Left renal pelvis (tissue), 4 donors: ENCODE measurements around the gene INO80C. TPM values are rescaled to one million over a fixed set of nuclear protein-coding genes. Genes with fewer than 3 reads are reported as not detected.

ENCODE experiments used
- DNase-seq, 4 donors: peaks; one replicate each; pipeline ENCODE4 v3.0.0-alpha.2; 2013; ENCODE audit warnings: low read depth in 4 of 4, low spot score in 3 of 4
- polyA plus RNA-seq, 4 donors: library from polyadenylated mRNA; unstranded; fragments of 120-200 nt; gene quantifications; one replicate each; pipeline ENCODE4 v1.2.1, GENCODE V29; 2013; ENCODE audit not compliant: insufficient read length in 4 of 4

Gene INO80C, protein sequence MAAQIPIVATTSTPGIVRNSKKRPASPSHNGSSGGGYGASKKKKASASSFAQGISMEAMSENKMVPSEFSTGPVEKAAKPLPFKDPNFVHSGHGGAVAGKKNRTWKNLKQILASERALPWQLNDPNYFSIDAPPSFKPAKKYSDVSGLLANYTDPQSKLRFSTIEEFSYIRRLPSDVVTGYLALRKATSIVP
- 10 to 100 TPM; 16.4 to 35.5 (median 26.0) TPM for polyA plus RNA-seq

DNA sequence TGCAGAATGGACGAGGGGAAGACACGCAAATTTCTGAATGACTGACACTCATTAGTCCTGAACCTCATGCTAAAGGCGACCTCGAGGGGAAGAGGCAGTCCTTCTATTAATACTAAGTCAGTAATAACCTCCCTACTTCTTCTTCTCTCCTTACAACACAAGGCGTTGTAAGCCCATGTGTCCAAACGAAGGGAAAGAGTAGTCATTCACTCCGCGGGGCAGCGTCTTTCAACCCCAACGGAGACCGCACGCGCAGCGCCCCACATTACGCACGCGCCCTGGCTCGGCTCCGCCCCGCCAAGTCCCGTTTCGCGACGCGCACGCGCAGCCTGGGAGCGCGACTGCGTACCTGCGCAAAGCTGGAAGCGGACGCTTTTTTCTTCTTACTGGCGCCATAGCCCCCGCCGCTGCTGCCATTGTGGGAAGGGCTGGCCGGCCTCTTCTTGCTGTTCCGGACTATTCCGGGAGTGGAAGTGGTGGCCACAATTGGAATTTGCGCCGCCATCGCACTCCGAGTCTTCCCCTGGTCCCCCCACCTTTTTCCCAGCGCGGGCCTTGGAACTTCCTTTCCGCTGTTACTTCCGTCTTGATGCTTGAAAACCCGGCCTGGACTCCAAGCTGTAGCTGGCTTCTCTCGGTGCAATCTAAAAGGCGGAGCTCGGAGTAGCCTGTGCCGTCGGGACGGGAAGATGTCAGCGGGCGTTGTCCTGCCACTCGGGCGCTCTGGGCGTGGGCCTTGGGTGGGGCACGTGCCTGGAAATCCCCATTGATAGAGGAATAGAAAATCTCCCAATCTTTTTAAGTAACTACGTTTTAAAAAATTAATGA is at the start of gene INO80C:
INO80C (minus strand) TSS at position 591 of the 828 bp plus-strand sequence; CDS start at position 505, 86 bp downstream.
- peak; percentile 86 to 92 (median 88) for DNase-seq

DNA sequence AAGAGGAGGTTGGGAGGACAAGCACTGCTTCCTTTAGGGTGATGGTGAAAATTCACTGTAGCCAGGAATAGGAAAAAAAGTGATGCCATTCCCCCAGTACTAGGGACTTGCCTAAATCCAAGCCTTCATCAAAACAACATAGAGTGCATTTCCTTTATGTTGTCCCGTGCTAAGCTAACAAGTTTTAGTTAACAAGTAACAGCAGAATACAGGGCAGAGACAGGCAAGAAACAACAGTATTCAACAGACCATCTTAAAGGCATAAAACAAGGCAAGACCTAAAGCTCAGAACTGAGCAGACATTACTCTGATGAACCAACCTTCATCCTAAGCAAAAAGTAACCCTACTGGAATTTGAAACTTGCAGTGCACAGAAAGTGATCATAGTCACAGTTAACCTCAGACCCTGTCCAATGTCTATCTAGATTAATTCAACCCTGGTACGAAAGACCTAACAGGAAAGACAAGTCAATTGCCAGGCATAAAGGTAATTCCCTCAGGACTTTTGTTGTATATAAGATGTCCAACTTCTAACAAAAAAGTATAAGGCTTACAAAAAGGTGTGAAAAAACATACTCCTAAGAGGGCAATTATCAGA is 49.3 kb upstream of the INO80C start:
- no peak for DNase-seq

DNA sequence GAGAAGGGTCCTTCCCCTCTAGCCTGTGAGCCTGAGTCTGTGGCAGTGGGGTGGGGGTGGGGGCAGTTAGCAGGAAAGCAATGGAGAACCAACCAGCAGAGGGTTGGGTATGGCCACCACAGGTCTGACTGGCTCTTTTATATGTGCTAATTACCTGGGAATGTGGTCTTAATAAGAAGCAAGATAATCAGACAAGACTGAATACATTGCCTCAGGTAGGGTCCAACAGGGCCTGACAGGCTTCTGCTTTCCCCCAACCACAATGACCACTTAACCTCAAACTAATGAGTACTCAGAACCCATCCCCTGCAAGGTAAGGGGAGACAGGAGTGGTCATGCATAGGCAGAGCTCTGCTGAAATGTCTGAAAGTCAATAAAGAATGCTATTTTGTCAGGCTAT is 44.6 kb upstream of the INO80C start:
- no peak for DNase-seq

DNA sequence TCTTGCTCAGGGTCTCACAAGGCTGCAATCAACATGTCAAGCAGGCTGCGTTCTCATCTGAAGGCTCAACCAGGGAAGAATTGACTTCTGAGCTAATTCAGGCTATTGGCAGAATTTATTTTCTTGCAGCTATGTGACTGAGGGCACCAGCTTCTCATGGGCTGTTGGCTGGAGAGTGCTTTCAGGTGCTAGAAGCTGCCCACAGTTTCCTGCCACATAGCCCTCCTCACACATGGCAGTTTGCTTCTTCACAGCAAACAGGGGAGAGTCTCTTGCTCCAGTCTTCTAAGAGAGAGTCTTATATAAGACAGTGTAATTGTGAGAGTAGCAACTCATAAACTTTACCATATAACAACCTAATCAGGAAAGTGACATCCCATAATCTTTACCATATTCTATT is 37.5 kb upstream of the INO80C start:
- DNase-seq, result no peak

DNA sequence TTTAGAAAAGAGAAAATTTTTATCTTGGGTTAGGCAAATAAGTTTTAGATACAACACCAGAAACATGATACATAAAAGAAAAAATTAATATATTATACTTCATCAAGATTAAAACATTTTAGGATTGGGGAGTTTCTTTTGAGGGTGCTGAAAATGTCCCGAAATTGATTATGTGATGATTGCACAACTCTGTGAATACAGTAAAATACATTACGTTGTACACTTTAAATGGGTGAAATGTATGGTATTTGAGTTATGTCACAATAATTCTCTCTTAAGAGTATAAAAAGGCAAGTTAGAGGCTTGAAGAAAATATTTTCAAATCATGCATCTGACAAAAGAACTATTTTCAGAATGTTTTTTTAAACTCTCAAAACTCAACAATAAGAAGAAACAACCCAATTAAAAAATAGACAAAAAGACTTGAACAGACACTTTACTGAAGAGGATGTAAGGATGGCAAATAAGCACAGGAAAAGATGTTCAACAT is 36.2 kb upstream of the INO80C start:
- DNase-seq, result no peak

DNA sequence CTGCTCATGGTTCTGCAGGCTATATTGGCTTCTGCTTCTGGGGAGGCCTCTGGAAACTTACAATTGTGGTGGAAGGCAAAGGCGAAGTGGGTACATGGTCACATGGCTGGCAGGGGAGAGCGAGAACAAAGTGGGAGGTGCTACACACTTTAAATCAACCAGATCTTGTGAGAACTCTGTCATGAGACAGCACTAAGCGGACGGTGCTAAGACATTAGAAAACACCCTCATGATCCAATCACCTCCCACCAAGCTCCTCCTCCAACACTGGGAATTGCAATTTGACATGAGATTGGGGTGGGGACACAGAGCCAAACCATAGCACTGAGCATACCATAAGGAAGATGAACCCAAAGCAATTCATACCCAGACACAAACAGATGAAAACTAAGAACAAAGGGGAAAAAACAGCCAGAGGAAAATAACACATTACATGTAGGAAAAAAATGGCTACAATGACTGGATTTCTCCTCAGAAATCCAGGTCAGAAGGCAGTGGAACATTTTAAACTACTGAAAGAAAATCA is 31.1 kb upstream of the INO80C start:
- DNase-seq, result no peak

DNA sequence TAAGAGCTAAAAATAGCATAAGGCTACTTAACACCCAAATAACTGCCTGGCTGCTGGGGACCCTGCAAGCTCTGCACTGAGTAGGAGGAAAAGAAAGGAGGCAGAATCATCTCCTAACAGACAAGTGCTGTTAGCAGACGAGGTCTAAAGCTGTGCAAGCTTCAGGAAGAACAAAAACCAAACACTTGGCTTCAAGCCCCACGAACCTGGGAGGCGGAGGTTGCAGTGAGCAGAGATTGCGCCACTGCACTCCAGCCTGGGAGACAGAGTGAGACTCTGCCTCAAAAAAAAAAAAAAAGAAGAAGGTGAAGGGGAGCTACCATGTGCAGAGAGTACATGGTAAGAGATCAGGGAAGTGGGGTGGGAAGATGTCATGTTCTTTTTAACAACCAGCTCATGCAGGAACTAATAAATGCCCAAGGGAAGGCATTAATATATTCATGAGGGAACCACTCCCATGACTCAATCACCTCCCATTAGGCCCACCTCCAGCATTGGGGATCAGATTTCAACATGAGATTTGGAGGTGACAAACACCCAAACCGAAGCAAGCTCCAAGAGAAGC is 28.8 kb upstream of the INO80C start:
- no peak for DNase-seq

DNA sequence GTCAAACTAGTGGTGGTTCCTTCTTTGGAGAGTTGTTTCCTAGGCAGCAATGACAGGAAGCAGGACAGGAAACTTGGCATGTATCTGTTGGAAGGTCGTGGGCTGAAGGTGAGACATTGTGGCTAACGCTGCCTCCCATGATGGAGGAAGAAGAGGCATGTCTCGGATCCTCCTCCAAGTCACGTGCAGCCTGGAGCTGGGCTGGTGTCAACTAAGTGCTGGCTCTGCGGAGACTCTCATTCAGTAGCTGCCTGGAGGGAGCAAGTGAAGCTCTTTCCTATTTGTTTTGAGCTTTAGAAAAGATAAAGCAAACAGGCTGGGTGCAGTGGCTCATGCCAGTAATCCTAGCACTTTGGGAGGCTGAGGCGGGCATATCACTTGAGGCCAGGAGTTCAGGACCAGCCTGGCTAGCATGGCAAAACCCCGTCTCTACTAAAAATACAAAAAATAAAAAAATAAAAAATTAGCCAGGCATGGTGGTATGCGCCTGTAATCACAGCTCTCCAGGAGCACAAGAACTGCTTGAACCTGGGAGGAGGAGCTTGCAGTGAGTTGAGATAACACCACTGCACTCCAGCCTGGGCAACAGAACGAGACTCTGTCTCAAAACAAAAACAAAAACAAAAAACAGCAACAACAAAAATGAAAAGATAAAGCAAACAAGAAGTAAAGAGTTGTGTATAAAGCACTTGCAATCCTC is 28.2 kb upstream of the INO80C start:
- no peak for DNase-seq

DNA sequence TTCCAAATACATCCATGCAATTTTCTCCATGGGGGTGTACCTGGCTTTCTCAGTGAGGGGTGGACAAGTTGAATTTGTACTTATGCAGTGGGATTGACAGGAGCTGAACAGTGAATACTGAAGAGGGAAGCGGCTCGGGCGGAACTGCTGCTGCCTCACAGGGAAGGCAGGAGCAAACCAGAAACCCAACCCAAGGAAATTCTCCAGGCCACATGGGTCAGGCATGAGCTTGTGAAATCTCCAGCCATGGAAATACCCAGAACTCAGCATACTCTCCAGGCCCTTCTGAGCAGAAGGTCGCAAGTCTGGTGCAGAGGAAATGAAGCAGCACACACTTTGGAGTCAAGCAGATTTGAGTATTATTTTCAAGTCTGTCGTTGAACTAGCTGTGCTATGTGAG is 26.5 kb upstream of the INO80C start:
- DNase-seq, result no peak

DNA sequence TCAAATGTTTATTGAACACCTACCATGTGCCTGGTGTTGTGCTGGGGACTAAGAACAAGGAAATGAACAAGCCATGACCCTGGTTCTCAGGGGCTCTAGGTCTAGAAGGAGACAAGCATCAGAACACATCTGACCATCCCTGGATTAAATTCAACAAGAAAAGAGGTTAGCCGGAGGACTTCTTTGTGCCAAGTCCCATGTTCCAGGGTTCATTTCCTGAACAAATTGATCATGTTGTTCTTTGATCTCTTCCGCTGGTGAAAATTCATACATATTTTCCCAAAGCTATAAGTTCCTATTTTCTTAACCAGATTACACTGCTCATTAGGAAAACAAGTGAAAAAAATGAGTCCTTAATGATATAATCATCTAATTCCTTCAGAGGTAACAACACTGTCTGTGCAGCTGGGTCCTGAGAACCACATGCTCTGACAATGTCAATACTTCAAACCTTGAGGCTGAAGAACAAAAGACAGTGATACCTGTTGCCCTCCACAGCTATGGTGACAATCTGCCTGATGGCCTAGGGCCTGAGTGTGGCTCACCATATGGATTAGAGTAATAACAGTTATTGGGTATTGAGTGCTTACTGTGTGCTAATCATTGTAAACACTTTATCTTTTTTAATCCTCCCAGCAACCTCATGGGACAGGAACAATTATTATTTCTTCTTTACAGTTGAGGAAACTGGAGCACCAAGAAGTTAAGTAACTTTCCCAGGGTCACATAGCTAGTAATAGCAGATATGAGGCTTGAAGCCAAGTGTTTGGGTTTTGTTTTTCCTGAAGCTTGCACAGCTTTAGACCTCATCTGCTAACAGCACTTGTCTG is 24.6 kb upstream of the INO80C start:
- no peak for DNase-seq

DNA sequence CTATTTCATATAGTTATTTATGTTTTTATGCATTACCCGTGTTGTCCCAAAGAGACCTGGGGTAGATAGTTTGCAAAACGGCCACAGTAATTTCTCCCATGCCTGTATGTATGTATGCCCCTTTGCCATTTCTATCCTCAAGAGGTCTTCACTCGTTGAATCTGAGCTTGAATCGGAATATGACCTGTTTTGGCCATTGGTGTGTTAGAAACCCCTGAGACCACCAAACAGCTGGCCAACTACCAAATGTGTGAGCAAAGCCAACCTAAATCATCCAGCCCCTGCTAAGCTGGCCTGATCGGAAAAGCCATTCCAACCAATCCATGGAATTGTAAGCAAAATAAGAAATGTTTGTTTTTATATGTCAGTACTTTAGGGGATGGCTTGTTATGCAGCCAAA is 23.4 kb upstream of the INO80C start:
- no peak for DNase-seq

DNA sequence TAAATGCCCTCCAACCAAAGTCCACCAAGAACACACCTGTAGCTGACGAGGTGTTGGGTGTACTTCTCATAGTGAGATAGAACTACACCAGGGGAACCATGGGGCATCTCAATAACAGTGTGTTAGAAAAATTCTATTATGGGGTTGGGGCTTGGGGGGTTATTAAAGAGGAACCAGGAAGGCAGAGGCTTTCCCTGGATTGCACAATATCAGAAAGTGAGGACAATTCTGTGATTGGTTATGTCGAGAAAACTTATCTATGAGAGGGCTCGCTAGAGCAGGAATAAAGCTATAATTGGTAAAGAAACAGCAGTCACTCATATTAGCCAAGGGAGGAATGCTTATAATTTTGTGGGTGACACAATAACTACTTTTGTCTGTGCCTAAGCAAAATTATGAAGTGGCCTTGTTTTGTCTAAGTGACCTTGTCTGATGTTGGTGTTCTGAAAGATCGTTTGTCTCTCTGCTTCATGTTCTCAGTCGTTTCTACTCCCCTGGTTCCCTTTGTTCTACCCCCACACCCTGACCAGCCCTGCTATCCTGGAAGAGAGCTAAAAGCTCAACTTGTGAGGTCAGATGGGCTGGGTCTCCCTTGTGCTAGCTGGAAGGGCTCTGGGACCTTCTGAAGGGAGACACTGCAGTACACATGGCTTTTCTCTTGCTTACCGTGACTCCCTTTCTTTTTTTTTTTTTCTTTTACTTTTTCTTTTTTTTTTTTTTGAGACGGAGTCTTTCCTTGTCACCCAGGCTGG is 21.6 kb upstream of the INO80C start:
- DNase-seq, result no peak

DNA sequence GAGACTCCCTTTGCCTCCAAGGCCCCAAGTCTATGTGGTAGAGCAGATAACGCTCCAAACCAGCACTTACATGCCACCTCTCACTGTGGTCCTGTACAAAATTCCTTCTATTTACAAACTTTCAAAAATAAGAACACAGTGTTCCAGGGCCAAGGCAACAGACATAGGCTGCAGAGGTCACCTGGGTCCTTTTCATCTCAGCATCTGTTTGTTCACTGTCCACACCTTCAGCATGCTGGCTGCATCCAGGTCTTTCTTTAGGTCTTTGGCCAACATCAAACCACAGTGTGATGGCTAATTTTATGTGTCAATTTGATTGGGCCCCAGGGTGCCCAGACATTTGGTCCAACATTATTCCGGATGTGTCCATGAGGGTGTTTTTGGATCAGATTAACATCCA is 20.0 kb upstream of the INO80C start:
- DNase-seq, result no peak

DNA sequence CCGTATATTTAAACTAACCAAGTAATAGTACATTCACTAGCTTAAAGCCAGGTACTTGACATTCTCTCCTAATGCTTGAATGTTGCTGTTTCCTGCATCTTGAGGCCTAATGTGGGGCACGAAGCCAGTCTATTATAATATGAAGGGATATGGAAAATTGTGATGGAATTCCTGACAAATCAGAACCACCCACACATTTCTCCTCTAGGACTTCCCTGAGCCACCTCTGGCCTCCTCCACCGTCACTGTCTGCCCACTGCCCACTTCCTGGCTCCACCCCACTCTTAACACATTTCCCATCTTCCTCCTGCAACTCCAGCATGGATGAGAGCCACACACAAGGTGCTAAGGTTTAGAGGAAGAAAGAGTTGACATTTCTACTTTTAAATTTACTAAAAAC is 19.0 kb upstream of the INO80C start:
- no peak for DNase-seq

DNA sequence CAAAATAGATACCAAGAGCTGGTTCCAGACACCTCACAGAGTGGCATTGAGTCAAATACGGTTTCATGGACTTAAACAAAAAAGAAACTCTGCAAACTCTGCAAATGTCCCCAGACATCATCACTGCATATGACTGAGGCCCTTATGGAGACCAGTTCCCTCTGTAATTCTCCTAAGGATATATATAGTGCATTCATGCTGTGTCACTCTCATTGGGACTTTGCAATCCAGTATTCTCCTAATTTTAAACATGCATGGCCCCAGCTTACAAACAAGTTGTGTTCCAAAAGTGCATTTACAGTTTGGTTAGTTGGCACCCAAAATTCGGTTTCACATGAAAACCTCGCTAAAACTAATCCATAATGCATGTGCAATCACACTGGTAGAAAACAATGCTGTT is 18.6 kb upstream of the INO80C start:
- no peak for DNase-seq

DNA sequence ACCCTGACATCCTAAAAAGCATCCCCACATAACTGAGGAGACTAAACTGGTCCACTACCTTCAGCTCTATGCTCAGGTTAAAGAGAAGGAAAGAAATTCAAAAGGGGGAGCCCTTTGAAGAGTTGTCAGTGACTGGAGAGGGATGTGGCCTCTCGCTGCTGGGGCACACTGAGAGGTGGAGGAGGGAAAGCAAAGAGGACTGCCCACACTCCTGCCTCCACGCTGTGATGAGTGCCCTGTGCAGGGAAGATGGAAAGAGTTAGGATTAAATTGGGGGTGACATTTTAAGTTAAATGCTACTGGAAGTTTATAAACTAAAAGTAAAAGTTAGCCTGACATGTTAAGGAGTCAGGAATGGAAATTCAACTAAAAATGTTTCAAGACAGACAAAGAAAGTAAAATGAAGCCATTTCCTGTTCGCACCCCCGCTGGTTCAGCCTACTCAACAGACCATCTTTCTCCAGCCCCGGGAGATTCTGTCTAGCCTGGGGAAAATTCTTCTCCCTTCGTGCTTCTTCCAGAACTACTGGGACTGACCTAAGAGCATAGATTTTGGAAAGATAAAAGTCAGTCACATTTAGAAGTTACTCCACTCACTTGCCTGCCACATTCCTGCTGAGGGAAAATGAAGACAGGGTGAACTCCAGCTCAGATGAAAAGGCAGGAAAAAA is 17.8 kb upstream of the INO80C start:
- no peak for DNase-seq

DNA sequence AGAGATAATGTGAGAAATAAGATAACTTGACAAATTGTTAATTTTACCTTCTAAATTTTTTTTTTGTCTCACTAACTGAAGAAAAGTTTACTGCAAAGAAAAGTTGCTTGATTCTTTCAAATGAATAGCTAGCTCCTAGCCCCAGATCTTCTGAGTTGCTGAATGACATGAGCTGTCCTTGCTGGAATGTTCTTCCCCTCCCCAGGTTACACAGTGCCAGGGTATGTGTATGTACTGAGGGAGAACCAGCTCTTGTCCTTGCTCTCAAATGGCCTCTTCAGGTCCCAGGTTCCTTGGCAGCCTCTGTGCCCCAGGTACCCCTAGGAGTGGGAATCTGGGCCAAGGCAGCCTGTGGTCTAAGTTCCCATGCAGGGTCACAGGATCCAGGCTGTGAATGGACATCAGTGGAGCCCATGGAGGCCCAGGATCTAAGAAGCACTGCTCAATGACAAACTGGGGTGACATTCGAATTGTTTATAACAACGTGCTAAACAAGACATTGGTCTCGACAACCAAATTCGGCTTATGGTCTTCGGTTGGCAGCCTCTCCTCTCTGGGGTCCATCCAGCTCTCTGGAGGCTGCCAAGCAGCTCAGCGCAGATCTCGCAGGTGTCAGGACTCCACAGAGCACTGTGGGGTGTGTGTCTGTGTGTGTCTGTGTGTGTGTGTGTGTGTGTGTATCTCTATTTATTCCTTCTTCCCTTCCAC is 17.1 kb upstream of the INO80C start:
- no peak for DNase-seq

DNA sequence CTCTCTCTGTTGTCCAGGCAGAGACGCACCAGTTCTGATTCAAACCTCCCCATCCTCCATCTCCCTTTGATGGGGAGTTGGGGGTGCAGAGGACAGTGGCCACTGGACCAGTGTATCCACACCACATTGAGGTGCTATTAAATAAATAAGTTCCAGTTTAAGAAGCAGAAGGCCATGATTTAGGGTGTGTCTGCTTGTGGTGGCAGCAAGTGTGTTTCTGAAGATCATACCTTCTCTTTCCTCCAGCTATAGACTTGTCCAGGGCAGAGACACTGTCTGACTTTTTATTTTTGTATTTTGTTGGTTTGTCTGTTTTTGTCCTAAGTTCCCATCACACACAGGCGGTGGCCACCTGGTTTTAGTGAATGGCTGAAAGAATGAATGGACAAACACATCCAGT is 16.5 kb upstream of the INO80C start:
- DNase-seq, result no peak
